ENCODE measurements around the gene JSRP1. TPM values are rescaled to one million over a fixed set of nuclear protein-coding genes. Genes with fewer than 3 reads are reported as not detected.

JSRP1 gene
- total and polyA plus RNA-seq, 2 experiments from 2014 or later: 1.9 to 4.2 TPM

GRCh38 chr19:2237869-2238153 lies 18.4 kb downstream of the JSRP1 start:
- Histone ChIP-seq H3K27ac (peak overlapping the region; percentile 92), H3K9me3 (ENCODE audit: low read depth) (no peaks in the 10 kb centered on the region), H3K4me1 (ENCODE audit: low read depth) (peaks cover 29% of the 10 kb centered on the region), H3K4me3 (peak overlapping the region; percentile 88), H3K27me3 (no peaks in the 10 kb centered on the region), H3K36me3 (no peaks in the 10 kb centered on the region)
- no peak for DNase-seq (ENCODE audit: low read depth in 1 of 2, low spot score in 1 of 2)
- TF ChIP-seq CTCF (IDR thresholded peaks at IDR 0.05; ENCODE audit: low read depth, low read length): no peak

GRCh38 chr19:2237051-2237868 lies 19.0 kb downstream of the JSRP1 start:
- Histone ChIP-seq H3K27me3 (no peaks in the 10 kb centered on the region), H3K9me3 (ENCODE audit: low read depth) (no peaks in the 10 kb centered on the region), H3K4me1 (ENCODE audit: low read depth) (peaks cover 29% of the 10 kb centered on the region), H3K27ac (peak overlapping the region; percentile 92), H3K36me3 (no peaks in the 10 kb centered on the region), H3K4me3 (peak overlapping the region; percentile 88)
- TF ChIP-seq CTCF (IDR thresholded peaks at IDR 0.05; ENCODE audit: low read depth, low read length): no peak
- DNase-seq (ENCODE audit: low read depth in 1 of 2, low spot score in 1 of 2): no peak

- TF ChIP-seq CTCF (IDR thresholded peaks at IDR 0.05; ENCODE audit: low read depth, low read length): peak; percentile 99
- H3K27ac ChIP-seq: peak within 1 kb of the TSS; percentile 92
- H3K9me3 ChIP-seq (ENCODE audit: low read depth): no peaks in the 10 kb centered on the region
- H3K36me3 ChIP-seq: peaks cover 3% of the 10 kb centered on the region
- H3K4me1 ChIP-seq (ENCODE audit: low read depth): peaks cover 29% of the 10 kb centered on the region
- H3K27me3 ChIP-seq: no peaks in the 10 kb centered on the region
- peak; percentile 99 for DNase-seq (ENCODE audit: low read depth in 1 of 2, low spot score in 1 of 2)
- H3K4me3 ChIP-seq: peak within 1 kb of the TSS; percentile 88
These were observed 19.7 kb downstream of the JSRP1 start, which contains the start of the genes PLEKHJ1 and SF3A2 for GRCh38 chr19:2236314-2237050. PLEKHJ1 (minus strand) TSS chr19:2236329; CDS start chr19:2236248, 81 bp downstream. SF3A2 (plus strand) TSS chr19:2236824; CDS start chr19:2243419, 6,595 bp downstream.

GRCh38 chr19:2236064-2236313 lies 20.2 kb downstream of the JSRP1 start:
- Histone ChIP-seq H3K36me3 (peaks cover 3% of the 10 kb centered on the region), H3K4me3 (peak overlapping the region; percentile 88), H3K4me1 (ENCODE audit: low read depth) (peaks cover 29% of the 10 kb centered on the region), H3K27ac (peak overlapping the region; percentile 92), H3K9me3 (ENCODE audit: low read depth) (no peaks in the 10 kb centered on the region), H3K27me3 (no peaks in the 10 kb centered on the region)
- no peak for TF ChIP-seq CTCF (IDR thresholded peaks at IDR 0.05; ENCODE audit: low read depth, low read length)
- no peak for DNase-seq (ENCODE audit: low read depth in 1 of 2, low spot score in 1 of 2)

- no peaks in the 10 kb centered on the region for H3K27me3 ChIP-seq
- H3K9me3 ChIP-seq (ENCODE audit: low read depth): no peaks in the 10 kb centered on the region
- no peak for TF ChIP-seq CTCF (IDR thresholded peaks at IDR 0.05; ENCODE audit: low read depth, low read length)
- H3K27ac ChIP-seq: peak overlapping the region; percentile 92
- peak overlapping the region; percentile 88 for H3K4me3 ChIP-seq
- peaks cover 29% of the 10 kb centered on the region for H3K4me1 ChIP-seq (ENCODE audit: low read depth)
- DNase-seq (ENCODE audit: low read depth in 1 of 2, low spot score in 1 of 2): peak in 1 of 2 donors; percentile 58
- H3K36me3 ChIP-seq: peaks cover 3% of the 10 kb centered on the region
These were observed 20.7 kb downstream of the JSRP1 start for GRCh38 chr19:2235381-2236063.

All from cardiac muscle cell (in vitro differentiated cells and primary cell).